HG03025 (cell line): ENCODE measurements around the gene PGS1.
"Not testable (repeated sequence)": the region's sequence is repeated elsewhere in the genome, so short reads cannot be mapped to it uniquely, and the experiment has no call there.

ENCODE experiments used
- ATAC-seq: cut with Tn5 transposase; IDR thresholded peaks from one replicate; pipeline ENCODE4 v1.9.1; 2021; ENCODE audit warnings: mild to moderate bottlenecking, moderate library complexity; ENCODE audit not compliant: unreplicated experiment, low FRiP score

The PGS1 gene

DNA sequence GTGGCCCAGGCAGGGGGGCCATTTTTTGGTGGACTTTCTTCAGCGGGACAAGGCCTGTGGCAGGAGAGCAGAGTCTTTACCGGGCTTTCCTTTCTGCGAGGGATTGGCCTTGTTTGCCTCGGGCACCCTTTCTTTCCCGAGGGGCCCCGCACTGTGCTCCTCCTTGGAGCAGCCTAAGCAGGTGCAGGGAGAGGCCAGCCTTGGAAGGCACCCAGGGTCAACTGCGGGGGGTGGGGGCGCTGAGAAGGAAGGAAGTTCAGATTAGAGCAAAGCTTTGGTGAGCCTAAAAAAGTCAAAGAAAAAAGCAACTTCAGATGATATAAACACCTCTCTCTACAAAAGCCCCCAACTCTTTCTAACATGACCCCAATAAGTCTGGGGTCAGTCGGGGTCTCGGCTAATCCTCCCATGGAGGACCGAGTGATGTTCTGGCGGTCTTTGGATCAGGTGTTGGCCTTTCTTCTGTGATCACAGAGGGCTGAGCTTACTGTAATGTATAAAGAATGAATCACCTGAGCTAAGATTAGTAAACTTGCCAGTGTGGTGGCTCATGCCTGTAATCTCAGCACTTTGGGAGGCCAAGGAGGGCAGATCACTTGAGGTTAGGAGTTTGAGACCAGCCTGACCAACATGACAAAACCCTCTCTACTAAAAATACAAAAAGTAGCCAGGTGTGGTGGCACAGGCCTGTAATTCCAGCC lies 63.0 kb downstream of the PGS1 start:
- ATAC-seq = no peak

DNA sequence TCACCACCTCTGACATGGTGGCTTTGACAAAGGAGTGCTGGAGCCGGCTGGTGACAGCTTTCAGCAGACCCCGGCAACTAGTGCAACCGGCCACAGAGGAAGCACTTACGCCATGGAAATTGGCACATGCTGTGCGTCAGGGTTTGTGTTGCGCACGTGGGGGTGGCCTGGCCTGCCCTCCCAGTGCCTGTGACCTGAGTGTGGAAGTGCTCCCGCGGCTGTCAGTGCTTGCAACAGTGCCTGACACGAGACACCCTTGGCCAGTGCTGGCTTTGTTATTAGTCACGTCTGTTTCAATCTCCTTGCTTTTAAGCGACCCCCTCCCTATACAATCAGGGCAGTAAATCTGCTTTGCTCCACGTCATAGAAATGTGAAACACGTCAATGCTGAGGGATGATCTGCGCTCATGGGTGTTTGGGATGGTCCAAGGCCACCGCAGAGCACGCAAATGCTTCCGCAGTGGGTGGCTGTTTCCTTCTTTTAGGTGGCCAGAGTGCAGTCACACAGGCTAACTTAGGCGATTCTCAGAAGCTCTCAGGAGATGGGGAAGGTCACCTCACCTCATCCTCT lies 64.3 kb downstream of the PGS1 start:
- no peak for ATAC-seq

DNA sequence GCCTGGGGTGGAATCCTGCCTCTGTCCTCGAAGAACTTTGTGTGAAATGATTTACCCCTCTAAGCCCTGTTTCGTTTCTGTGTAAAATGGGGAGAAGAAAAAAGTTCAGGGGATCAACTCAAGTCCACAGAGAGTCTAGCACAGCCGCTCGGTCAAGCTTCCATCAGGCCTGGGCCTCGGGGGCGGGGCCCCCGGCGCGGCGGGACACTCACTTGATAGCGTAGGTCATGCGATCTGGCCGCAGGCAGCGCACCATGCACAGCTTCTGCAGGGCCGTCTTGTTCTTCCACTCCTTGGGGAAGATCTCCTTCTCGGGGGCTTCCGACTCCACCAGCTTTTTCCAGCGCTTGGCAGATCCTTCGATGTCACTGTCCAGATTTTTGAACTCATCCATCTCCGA lies 65.9 kb downstream of the PGS1 start:
- ATAC-seq = no peak

DNA sequence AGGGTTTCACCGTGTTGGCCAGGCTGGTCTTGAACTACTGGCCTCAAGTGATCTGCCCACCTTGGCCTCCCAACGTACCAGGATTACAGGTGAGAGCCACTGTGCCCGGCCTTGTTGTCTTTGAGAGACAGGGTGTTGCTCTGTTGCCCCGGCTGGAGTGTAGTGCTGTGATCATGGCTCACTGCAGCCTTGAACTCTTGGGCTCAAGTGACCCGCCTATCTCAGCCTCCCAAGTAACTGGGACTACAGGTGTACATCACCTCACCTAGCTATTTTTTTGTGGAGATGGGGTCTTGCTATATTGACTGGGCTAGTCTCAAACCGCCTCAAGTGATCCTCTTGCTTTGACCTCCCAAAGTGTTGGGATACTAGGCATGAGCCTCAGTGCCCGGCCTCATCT lies 68.4 kb downstream of the PGS1 start:
- no peak for ATAC-seq

DNA sequence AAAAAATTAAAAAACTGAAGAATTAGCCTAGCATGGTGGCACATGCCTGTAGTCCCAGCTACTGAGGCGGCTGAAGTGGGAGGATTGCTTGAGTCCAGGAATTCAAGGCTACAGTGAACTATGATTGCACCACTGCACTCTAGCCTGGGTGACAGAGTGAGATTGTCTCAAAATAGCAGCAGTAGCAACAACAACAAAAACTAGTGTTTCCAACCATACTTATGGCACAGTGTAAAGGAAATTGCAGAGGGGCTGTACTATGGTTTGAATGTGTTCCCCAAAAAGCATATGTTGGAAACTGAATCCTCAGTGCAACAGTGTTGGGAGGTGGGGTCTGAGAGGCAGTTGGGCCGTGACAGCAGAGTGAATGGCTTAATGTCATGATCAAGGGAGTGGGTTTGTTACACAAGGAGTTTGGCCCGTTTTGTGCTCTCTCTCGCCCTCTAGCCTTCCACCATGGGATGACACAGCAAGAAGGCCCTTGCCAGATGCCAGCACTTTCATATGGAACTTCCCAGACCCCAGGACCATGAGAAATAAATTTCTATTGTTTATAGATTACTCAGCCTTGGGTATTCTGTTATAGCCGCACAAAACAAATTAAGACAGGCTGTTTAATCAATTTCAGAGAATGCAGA lies 70.0 kb downstream of the PGS1 start:
- ATAC-seq = no peak

DNA sequence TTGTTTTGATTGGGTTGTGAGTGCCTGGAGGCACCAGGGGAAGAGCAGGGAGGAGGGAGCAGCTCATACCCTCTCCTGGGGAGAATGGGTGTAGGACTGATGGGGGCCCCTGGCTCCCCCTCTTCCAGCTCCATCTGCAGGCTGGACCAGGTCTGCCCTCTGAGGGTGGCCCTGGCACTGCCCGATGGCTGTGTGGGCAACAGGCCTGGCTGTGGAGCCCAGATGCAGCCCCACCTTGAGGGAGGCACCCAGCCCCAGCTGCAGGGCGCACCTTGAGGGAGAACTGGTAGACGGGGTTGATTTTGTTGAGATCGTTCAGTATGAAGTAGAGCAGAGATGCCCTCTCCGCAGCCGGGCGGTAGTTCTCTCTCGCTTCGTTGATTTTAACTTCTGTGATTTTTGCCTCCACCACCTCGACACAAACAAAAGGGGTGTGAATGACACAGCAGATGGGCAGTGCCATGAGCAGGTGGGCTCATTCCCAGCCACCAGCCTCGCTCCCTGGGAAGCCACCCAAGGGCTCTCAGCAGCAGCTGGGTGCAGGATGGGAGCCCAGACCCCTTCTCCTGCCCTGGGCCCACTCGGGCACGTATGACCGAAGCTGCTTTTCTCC lies 71.6 kb downstream of the PGS1 start:
- no peak for ATAC-seq

DNA sequence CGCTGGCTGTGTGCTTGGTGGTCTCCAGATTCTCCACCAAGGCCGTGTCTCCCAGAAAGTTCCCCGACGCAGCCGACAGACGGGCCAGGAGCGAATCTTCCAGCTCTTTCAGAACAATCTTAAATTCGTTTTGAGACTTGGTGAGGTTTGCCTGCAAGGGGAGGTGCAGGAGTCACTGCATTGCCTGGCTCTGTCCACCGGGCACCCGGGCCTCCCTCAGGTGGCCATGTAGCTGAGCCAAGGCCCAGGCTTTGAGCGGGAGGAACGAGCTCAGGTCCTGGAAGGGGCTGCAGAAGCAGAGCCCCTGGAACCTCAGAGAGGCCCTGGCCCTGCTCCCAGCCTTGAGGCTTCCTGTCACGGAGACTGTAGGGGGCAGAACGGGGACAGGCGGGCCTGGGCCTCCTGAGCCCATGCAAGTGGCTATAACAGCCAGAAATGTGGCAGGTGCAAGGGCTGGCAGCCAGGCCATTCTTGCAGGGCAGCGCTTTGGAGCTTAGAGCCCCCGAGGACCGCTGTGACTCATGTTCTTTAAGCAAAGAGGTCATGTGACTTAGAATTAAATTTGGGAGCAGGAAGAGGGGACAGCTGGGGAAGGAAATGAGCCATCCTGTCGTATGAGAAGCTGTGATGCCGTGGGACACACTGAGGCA lies 72.4 kb downstream of the PGS1 start:
- no peak for ATAC-seq

DNA sequence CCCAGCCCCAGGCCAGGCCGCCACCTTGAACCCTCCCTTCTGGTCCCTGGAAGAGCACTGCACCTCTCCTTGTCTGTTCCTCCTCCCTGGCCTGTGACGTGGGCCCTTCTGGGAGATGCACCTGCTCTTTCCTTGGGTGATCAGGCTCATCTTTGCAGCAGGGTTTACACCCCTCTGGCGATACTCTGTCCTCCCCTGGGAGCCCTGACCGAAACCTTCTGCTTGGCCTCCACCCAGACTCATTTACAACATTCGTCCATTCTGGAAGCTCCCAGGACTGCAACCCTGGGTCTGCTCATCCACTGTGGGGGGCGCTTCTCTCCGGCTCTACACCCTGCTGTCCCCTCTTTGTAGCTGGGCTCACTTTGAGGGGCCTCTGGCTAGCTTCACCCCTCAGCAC lies 73.3 kb downstream of the PGS1 start:
- no peak for ATAC-seq

DNA sequence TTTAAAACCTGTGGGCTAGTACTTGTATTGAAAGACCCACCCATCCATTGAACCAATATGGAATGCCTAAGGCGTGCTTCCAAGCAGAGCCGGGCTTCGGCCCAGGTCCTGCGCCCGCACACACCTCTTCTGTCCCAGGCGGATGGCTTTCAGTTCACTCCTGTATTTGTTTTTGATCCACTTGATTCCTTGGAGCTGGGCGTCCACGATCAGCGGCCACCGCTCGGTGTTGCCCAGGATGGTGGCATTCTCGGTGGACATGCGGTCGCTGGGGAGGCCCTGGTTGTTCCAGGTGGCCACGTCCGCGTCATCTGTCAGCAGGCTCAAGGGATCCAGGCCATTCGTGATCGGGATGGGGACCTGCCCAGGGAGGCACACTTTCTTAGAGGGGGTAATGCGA lies 75.9 kb downstream of the PGS1 start:
- ATAC-seq = no peak

DNA sequence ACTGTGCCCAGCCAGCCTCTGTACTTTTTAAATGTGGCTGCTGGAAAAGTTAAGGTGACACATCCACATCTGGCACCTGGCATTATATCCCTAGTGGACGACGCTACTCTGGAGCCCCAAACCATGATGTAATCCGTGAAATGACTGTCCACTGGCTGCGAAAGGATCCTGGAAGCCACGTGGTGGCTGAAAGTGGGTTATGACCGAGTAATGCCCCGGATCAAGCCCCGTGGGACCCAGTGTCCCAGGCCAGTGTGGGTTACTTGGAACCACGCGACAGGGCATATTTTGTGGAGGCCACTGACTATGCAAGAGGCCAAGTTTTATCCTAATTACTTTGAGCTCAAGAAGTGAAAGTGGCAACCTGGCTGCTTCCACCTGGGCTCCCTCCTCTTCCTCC lies 79.6 kb downstream of the PGS1 start:
- ATAC-seq = no peak

DNA sequence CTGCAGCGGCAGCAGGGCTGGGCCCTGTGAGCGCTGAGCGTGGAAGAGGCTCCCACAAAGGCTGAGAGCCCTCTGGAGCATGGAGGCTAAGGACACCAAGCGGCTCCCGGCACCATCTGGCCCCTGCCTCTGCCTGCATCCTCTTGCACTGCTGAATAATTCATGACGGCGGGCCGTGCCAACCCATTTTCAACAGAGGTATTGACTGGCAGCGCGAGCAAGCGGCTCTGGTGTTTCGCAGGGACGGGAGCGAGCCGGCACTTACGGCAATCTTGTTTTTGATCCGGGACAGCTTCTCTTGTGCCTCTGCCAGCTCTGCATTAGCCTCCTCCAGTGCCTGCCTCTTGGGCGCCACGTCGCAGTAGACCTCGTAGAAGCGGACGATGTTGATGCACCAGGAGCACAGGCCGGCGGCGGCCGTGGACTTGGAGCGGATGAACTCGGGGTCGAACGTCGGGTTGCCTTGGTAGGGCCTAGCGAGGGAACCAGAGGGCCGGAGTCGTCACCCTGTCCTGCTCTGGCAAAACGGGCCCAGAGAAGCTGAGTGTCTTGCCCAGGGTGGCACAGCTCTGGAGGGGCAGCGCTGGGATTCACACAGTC lies 80.4 kb downstream of the PGS1 start:
- no peak for ATAC-seq

DNA sequence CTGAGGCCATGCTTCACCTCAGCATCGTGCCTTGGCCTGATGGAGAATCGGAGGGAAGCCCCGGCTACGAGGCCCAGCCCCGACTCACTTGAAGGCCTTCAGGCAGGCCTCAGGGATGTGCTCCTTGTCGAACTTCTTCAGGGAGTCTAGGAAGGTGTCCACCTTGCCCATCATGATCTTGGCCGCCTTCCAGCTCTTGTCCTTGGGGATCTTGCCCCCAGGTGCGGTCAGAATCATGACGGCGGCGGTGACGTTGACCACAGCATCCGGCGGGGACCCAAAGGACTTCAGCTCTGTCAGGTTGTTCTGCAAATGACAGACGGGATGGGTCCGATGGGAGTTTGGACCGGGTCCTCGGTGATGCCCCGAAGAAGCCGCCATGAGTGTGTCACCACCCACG lies 81.2 kb downstream of the PGS1 start:
- no peak for ATAC-seq

DNA sequence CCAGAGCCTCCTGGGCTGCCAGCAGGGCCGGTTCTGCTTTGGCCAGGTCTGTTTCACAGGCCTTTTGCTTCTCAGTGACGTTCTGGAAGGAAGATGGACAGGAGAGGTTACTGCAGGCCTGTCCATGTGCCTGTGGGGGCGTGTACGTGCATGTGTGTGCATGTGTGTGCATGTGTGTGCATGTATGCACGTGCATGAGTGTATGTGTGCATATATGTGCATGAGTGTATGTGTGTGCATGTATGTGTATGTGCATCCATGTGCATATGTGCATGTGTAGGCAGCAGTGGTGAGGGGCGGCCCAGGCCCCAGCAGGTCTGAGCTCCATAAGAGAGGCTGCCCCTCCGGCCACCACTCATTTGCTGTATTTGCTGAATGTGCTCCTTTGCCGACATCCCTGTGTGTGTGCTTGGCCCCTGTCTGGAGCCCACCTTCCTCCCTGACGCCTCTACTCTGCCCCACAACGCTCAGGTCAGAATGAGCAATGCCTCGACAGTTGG lies 81.8 kb downstream of the PGS1 start:
- no peak for ATAC-seq

DNA sequence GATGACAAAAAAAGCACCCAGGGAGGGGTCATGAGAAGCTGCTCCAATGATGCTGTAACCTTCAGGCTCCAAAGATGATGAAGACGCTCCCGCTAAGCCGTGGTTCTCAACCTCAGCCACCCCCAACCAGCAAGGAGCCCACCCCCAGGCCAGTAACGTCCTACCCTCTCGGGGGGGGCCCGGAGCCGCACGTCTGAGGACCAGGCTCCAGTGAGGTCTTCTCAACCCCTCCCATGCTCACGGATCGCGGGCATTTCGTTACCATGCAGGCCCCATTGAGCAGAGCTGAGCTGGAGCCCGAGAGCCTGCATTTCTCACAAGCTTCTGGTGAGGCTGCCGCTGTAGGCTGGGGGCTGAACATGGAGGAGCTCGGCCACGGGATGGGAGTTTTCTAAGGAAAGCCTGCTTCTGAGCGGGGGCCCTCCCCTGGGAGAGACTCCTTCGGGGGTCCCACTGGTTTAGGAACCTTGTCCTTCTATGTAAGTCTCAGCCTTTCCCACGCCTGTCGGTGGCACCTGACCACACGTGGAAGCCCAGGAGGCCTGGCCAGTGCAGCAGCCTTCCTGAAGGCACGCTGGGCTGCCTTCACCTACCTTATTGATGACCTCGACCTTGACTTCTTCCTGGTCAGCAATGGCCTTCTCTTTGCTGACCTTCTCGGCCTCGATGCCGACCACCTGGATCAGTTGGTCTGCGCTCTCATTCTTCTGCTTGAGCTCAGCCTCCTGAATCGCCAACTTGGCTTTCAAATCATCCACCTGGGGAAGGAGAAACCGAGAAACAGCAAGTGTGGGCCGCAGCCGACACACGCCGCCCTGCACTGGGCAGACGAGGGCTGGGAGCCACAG lies 82.7 kb downstream of the PGS1 start:
- no peak for ATAC-seq

DNA sequence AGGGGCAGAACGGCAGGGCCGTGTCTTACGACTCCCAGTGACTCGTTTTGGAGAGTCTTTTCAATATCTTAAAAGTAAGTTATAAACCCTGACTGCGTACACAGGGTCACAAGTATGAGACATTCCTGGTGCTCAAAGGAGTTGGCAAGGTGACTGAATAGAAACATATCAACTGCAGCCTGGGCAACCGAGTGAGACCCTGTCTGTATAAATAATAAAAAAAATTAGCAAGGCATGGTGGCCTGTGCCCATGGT lies 83.3 kb downstream of the PGS1 start:
- no peak for ATAC-seq

DNA sequence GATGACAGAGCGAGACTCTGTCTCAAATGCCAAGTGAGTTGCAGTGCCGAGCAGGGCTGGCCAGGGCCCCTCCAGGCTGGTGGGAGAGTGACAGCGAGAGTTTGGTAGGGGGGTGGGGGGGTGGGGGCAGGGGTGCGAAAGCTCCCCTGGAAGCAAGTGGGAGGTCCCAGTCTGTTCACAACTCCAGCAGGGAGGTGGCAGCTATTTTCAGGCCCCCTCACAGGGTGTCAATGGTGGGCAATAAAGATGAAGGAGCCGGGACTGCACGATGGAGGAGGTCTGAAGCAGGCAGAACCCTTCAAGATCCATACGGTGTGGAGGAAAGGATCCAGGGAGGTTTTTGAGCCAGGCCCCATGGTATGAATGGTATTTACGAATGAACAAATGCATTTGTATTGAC lies 83.7 kb downstream of the PGS1 start:
- ATAC-seq = no peak

DNA sequence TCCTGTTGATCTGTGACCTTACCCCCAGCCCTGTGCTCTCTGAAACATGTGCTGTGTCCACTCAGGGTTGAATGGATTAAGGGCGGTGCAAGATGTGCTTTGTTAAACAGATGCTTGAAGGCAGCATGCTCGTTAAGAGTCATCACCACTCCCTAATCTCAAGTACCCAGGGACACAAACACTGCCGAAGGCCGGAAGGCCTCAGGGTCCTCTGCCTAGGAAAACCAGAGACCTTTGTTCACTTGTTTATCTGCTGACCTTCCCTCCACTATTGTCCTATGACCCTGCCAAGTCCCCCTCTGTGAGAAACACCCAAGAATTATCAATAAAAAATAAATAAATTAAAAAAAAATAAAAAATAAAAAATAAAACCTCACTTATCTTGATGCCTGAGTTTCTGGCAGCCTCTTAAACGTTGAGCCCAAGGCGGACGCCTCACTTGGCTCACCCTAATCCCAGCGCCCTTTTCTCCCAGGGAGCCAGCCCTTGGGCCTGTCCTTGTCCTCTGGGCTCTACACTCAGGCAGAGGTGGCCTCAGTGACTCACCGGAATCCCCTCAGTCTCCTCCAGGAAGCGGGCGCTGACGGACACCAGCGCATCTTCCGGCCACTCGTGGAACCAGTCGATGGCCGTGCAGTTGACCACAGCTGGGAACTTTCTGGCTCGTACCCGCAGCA lies 87.8 kb downstream of the PGS1 start:
- not testable (repeated sequence) for ATAC-seq

DNA sequence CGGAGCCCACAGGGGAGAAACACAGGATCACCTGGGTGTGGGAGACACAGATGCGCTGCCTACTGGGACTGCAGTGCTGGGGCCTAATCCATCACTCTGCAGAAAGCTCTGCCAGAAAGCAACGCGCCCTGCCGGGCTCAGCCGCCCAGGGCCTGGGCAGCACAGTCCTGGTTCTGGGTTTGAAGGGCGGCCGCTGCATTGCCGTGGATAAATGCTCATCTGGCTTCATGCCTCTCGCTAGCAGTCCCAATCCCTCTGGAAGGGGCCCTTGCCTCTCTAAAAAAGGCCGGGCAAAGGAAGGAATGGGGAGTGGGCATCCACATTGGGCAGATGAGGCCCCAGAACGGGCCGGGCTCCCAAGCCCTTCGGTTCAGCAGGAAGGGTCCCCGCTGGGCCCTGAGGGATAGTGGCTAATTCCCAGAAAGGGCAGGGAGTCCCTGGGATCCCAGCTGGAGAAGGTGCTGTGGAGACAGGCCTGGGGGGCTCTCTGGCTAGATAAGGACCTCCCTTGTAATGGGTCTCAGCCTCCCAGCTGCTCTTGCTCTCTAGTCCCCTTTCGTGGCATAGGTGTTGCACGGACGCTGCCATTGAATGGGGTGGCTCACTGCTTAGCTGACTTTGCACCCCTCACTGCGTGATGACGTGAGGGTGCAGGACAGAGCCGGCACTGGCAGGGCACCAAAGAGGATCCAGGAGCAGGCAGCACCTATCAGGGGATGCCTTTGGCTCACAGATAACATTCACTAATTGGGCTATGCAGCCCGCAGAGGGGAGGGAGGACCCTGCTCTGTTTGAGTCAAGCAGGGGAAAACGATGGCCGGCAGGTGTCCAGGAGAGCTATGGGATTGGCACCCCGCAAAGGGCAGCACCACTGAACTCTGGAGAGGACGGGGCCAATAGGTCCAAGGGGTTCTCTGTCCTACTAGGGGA lies 88.6 kb downstream of the PGS1 start:
- no peak for ATAC-seq
